Measurements from ENCODE around the gene ZNF316. TPM values are rescaled to one million over a fixed set of nuclear protein-coding genes. Genes with fewer than 3 reads are reported as not detected.

The ZNF316 gene
- total RNA-seq, 4 donors from 2014 or later = 11.9 to 27.8 (median 20.4) TPM

DNA sequence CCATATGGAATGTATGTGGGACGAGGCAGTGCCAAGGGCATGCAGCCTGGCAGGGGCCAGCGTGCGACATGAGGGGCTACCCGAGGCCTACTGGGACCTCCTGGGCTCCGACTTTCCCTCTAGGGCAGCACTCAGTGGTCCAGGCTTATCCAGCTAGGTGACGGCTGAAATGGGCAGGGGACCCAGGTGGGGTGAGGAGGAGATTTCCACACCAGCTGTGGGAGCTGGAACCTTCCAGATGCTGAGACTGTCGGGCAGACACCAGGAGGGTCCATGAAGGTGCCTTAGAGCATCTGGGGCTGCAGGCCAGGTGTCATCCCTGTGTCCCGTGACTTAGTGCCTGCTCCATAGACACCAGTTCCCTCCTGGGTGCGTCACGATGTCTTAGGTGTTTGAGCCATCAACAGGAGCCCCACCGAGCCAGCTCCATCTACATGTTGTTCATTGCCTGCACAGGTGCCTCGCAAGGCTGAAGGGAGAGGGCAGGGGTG lies 13.4 kb downstream of the ZNF316 start:
- H3K36me3 ChIP-seq = peaks cover 28 to 100% (median 40%) of the 10 kb centered on the region in 3 donors
- H3K27me3 ChIP-seq = no peaks in the 10 kb centered on the region
- TF ChIP-seq POLR2A (IDR thresholded peaks at IDR 0.05) (no peak), CTCF (IDR thresholded peaks at IDR 0.05) (no peak)
- H3K4me1 ChIP-seq = no peaks in the 10 kb centered on the region
- no peak overlapping the region for H3K4me3 ChIP-seq
- H3K9me3 ChIP-seq = peaks cover 0 to 11% (median 0%) of the 10 kb centered on the region in 3 donors
- 87 to 94% methylated on average over 4 to 11 of the region's 12 CpGs for WGBS, 2 donors
- H3K27ac ChIP-seq = no peak overlapping the region
- intact Hi-C loops (cut with DNase I) = no loop called here
- DNase-seq = no peak

DNA sequence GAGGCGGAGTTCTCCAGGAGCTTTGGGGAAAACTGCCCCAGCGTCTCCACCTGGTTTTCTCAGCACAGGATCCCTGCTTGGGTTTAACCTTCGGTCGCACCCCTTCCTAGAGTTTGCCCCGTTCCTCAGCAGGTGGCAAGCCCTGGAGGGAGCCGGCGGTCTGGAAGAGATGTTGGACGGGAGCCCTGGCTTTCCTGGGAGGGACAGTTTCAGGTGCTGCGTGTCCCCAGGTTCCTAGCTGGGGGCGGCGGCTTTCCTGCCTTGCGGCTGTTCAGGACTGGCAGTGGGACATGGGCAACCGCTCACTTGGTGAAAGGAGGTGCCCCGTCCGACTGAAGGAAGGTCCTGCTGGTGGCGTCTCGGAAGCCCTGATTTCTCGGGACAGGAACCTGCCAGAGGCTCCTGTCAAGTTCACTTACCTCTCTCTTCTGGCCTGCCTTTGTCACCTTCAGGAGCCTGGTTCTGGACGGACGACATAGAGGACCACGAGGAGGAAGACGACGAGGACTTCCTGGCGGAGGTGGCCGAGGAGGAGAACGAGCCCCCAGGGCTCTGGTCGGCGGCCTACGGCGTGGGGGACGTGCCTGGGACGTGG lies 14.8 kb downstream of the ZNF316 start:
- H3K27ac ChIP-seq = no peak overlapping the region
- peaks cover 0 to 11% (median 0%) of the 10 kb centered on the region in 3 donors for H3K9me3 ChIP-seq
- 96 to 98% methylated on average over 9 to 24 of the region's 32 CpGs for WGBS, 2 donors
- no peak for DNase-seq
- TF ChIP-seq CTCF (IDR thresholded peaks at IDR 0.05) (no peak), POLR2A (IDR thresholded peaks at IDR 0.05) (no peak)
- intact Hi-C loops (cut with DNase I) = no loop called here
- H3K36me3 ChIP-seq = peaks cover 31 to 94% (median 31%) of the 10 kb centered on the region in 3 donors
- no peak overlapping the region for H3K4me3 ChIP-seq
- no peaks in the 10 kb centered on the region for H3K27me3 ChIP-seq
- H3K4me1 ChIP-seq = no peaks in the 10 kb centered on the region

GRCh38 chr7:6652446-6653011 lies 15.4 kb downstream of the ZNF316 start:
- intact Hi-C loops (cut with DNase I) = no loop called here
- Histone ChIP-seq H3K9me3 (peaks cover 0 to 11% (median 0%) of the 10 kb centered on the region in 3 donors), H3K27ac (no peak overlapping the region), H3K27me3 (no peaks in the 10 kb centered on the region), H3K36me3 (peaks cover 25 to 88% (median 27%) of the 10 kb centered on the region in 3 donors), H3K4me1 (no peaks in the 10 kb centered on the region), H3K4me3 (no peak overlapping the region)
- TF ChIP-seq POLR2A (IDR thresholded peaks at IDR 0.05) (no peak), CTCF (IDR thresholded peaks at IDR 0.05) (no peak)
- no peak for DNase-seq
- 95 to 97% methylated on average over 7 to 61 of the region's 75 CpGs for WGBS, 2 donors

DNA sequence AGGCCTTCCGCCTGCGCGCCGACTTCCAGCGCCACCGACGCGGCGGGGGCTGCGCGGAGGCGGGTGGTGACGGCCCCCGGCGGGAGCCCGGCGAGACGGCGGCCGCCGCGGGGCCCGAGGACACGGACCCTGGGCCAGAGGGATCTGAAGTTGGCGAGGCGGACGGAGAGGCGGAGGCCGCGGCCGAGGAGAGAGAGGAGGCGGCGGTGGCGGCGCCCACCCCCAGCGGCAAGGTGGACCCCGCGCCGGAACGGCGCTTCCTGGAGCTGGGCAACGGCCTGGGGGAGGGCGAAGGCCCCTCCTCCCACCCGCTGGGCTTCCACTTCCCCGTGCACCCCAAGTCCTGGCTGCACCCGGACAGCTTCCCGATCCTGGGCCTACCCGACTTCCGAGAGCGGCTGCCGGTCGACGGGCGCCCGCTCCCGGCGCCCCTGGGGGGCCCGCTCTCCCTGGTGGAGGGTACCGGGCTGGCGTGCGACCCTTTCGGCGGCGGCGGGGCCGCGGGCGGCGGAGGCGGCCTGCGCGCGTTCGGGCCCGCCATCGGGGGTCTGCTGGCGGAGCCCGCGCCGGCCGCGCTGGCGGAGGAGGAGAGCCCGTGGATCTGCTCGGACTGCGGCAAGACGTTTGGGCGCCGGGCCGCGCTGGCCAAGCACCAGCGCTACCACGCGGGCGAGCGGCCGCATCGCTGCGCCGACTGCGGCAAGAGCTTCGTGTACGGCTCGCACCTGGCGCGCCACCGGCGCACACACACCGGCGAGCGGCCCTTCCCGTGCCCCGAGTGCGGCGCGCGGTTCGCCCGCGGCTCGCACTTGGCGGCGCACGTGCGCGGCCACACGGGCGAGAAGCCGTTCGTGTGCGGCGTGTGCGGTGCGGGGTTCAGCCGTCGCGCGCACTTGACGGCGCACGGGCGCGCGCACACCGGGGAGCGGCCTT lies 16.2 kb downstream of the ZNF316 start:
- no peak for DNase-seq
- Histone ChIP-seq H3K4me3 (no peak overlapping the region), H3K36me3 (peaks cover 25 to 80% (median 25%) of the 10 kb centered on the region in 3 donors), H3K27ac (no peak overlapping the region), H3K27me3 (no peaks in the 10 kb centered on the region), H3K9me3 (peaks cover 0 to 11% (median 0%) of the 10 kb centered on the region in 3 donors), H3K4me1 (no peaks in the 10 kb centered on the region)
- 93 to 100% methylated on average over 3 to 6 of the region's 146 CpGs for WGBS, 2 donors
- TF ChIP-seq CTCF (IDR thresholded peaks at IDR 0.05) (no peak), POLR2A (IDR thresholded peaks at IDR 0.05) (no peak)
- intact Hi-C loops (cut with DNase I) = no loop called here
